SKM-1 (cell line): Measurements from ENCODE around the gene ACBD7.

Experiments
- DNase-seq: peaks from one replicate; lab custom pipeline; 2025; ENCODE audit not compliant: unreplicated experiment; lab: John Stamatoyannopoulos, UW

The ACBD7 gene

DNA sequence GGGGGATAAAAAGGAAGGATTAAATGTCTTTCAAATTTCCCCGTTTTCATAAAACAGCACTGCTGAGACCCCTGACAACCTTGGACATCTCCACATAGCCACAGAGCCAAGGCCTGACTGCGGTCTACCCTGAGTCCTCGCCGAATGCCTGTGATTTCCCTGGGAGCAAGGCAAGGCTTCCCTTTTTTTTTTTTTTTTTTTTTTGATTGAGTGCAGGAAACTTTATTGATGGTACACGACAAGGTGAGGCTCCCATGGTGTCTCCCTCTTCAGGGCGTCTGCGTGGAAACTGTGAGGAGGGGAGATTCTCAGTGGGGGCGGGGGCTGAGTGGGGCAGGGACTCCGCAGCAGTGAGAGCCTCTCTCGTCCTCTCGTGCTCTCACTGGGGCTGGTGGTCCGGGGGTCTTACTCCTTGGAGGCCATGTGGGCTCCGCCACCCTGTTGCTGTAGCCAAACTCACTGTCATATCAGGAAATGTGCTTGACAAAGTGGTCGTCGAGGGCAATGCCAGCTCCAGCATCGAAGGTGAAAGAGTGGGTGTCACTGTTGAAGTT is 4.4 kb upstream of the ACBD7 start:
- DNase-seq: no peak

DNA sequence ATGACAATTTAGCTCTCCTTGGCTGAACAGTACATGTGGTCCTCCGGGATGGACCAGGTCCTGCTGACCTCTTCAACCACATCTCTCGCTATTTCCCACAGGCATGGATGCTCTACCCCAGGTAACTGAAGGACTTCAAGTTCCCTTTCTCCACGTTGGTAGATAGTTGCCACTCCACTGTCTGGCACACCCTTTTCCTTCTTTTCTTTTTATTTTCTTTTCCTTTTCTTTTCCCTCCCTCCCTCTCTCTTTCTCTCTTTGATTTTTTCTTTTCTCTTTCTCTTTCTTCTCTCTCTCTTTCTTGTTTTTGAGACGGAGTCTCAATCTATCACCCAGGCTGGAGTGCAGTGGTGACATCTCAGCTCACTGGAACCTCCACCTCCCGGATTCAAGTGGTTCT is 2.8 kb upstream of the ACBD7 start:
- no peak for DNase-seq

DNA sequence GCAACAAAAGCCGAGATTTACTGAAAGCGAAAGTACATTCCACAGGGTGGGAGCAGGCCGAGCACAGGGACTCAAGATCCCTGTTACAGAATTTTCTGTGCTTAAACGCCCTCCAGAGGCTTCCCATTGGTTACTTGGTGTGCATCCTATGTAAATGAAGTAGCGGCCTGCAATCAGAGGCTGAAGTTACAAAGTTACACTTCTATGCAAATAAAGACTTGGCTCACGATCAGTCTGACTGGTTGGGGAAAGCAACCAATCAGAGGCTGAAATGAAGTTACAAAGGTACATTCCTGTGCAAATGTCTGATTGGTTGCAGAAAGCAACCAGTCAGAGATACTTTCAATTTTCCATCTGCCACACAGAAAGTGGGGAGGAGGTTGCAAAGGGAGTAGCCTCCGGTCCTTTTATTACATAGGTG is 4.1 kb downstream of the ACBD7 start:
- no peak for DNase-seq

DNA sequence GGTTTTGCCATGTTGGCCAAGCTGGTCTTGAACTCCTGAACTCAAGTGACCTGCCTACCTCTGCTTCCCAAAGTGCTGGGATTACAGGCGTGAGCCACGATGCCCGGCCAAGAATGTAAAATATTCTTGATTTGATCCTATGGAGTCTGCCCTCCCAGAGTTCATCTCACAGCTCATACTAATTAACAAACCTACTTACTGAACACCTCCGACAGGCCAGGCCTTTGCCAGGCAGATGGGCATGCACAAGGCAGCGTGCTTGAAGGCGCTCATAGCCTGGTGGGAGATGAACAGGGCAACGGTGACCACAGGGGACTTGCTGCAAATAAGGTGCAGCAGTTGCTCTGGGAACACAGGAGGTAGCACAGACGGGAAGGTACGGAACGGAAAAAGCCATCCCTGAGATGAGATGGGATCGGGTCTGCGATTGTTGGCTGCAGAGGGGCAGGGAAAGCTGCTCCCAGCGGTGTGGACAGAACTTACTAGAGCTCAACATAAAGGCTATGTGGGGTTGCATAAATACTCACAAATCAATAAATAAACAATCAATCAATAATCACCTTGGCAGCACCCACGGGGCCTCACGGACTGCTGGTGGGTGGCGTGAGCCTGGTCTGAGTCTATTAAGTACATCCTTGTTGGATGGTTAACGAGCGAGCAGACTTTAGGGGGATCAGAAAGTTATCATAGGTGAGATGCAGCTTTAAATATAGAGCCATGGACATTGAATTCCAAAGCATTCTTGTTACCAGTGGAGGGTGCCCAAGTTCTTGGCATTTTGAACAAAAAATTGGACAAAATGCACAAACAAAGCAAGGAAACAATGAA is 4.7 kb downstream of the ACBD7 start:
- no peak for DNase-seq

DNA sequence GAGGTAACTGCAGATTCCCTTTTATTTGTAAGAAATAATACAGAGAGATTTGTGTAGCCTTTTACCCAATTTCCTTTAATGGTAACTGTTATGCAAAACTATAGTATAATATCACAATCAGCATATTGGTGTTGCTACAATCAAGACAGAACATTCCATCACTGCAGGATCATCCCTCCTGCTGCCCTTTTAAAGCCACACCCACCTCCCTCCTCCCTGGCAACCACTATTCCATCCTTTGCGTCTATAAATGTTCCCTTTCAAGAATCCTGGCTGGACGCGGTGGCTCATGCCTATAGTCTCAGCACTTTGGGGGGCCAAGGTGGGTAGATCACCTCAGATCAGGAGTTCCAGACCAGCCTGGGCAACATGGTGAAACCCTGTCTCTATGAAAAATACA is 13.2 kb downstream of the ACBD7 start:
- no peak for DNase-seq

DNA sequence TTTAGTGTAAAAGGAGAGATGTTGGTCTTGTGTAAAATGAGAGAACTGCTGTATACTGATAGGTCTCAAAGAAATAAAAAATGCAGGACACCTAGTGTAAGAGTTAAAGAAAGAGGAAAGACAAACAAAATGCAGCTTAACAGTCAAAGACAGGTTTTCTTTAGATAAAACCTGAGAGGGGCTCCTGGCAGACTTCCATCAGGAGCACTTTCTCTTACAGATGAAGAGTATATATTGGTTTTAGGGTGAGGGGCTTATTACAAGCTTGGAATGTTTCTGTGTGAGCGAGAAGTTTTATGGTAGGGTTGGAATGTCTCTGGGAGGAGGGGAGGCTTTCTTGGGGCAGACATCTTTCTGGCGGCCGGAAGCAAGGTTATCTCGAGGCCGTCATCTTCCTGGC is 16.2 kb downstream of the ACBD7 start:
- DNase-seq: no peak

DNA sequence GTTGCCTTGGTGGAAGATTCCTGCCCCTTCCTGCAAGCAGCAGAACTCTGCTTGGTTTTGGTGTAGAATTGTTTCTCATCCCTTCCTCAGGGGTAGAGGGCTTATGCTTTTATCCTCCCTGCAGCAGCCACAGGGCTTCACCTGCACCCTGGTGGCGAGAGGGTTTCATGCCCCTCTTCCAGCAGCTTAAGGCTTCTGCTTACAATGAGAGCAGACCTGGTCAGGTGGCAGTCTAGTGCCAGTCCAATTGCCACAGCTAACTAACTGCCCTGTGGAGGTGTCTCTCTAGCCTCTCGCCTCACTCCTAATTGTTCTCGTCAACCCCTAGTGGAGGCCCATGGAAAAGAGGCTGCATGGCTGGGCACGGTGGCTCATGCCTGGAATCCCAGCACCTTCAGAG is 19.3 kb downstream of the ACBD7 start:
- DNase-seq: no peak

DNA sequence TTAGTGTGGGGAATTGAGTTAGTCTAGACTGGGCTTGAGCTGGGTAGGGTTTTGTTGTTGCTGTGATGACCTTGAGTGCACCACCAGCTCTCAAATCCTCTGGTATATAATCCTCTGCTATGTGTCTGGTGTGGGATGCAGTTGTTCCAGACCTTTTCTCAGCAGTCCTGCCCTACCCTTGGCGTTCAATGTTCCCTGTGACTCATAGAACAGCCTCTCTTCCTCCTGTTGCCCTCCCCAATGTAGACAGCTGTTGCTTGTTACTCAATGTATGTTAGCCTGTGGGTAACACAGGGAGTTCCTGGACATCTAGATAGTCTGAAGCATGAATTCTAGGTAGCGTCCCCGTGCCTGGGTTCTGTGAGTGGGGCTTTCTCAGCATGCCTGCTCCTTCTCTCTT is 19.8 kb downstream of the ACBD7 start:
- DNase-seq: no peak

DNA sequence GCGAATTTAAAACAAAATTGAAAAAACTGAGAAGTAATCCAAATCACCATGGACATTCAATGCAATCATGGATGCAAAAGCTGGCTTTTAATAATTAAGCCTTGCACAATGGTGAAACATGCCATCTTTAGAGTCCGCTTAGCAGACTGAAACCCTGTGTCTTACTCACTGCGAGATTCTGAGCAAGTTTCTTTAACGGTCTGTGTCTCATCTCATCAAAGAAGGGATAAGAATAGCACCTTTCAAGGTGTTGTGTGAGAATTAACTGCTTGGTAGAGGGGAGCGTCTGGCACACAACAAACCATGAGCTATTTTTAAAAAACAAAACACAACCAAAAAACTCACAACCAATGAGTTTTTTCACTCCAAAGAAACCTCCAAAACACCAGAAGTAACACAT is 21.4 kb downstream of the ACBD7 start:
- no peak for DNase-seq

DNA sequence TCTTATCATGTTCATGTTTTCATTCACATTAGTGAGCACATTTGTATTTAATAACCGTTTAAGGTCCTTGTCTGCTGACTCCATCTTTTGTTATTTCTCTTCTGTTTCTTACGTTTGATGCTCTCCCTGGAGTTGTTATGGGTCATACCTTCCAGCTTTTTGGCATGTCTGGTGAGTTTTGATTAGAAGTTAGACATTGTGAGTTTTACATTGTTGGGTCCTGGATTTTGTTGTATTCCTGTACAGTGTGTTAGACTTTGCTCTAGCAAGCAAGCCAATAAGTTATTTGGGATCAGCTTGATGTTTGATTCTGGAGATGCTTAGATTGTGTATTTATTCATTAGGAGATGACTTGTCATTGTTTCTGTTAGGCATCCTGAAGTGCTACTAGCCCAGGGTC is 27.9 kb downstream of the ACBD7 start:
- DNase-seq: no peak

DNA sequence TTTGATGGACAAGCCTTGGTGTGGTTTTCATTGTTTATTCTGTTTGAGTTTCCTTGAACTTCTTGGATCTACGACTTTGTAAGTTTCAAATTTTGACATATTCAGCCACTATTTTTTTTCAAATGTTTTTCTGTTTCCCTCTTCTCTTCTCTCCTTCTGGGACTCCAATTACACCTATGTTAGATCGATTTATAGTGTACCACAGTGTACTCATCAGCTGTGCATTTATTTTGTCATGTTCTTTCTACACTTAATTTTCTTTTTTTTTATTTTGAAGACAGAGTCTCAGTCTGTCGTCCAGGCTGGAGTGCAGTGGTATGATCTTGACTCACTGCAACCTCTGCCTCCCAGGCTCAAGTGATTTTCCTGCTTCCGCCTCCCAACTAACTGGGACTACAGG is 28.7 kb downstream of the ACBD7 start:
- DNase-seq: no peak

DNA sequence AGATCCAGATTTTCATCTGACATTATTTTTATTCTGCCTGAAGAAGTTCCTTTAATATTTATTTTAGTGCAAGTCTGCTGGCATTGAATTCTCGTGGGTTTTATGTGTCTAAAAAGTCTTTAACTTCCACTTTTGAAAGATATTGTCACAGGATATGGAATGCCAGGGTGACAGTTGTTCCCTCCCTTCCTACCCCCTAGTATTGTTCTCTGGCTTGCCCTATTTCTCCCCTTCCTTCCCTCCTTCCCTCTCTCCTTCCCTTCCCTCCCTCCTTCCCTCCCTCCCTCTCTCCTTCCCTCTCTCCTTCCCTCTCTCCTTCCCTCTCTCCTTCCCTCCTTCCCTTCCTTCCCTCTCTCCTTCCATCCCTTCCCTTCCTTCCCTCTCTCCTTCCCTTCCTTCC is 29.9 kb downstream of the ACBD7 start:
- no peak for DNase-seq

DNA sequence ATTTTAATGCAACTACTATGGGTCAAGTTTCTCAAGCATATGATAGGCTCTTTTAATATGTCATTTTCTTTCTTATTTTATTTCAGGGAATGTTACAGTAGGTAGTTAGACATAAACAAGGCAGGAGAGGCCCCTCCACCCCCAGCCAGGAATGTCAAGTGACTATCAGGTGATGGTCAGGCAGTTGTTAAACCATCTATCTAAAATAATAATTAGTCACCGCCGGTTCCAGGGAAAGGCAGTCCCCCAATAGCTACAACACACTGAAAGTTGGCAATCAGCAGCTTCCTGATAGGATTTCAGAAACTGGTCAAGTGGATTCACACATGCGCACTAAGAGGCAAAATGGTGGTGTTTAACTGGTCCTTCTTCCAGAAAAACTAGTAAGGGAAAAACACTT is 35.5 kb downstream of the ACBD7 start:
- no peak for DNase-seq

DNA sequence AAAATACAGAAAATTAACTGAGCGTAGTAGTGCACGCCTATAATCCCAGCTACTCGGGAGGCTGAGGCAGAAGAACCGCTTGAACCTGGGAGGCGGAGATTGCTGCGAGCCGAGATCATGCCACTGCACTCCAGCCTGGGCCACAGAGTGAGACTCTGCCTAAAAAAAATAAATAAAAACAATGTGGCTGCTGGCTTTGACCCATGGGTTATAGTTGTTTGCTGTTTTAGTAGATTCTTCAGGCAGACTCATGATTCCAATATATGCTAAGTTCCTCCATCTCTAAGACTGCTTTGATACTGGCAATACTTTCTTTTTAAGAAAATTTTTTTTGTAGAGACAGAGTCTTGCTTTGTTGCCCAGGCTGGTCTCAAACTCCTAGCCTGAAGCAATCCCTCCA is 36.5 kb downstream of the ACBD7 start:
- no peak for DNase-seq

DNA sequence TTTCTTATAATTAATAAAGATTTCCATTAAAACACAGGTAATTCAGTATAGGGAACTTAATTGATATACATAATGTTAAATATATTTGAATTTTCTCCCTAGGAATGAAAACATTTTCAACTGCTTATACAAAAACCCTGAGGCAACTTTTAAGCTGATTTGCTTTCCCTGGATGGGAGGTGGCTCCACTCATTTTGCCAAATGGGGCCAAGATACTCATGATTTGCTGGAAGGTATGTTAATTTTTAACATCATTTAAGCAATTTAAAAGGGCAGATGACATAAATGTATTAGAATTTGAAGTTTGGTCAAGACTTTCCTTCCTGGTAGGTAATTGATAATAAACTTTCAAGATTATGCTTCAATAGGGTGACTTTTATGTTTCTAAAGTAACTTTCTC is 39.0 kb downstream of the ACBD7 start:
- no peak for DNase-seq

DNA sequence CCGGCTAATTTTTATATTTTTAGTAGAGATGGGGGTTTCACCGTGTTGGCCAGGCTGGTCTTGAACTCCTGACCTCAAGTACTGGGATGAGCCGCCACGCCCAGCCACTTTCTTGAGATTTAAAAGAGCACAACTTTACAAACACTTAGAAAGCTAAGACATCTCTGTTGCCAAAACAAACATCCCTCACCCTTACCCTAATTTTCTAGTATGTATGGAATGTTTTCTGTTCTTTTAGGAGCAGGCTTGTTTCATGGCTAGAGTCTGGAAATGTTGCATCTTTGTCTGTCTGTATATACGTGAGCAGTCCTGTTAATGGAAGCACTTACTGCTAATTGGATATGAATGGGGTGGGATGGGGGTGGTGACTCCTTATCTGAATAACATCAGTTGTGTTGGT is 42.0 kb downstream of the ACBD7 start:
- no peak for DNase-seq

DNA sequence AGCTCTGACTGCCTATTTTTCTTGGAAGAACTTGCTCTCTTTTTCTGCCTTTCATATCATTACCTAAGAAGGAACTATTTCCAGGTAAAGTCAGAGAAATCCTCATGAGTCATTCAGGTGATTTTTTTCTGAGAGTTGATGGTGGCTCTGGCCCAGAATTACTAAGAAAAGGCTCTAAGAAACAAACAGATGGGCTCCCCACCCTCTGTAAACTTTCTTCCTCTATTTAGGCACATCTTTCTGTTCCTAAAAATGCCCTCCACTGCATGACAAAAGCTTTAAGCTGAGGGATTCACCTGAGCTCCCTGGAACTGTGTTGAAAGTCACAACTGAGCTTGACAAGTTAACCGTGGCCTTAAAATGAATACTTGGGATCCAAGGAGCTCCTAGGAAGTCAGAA is 43.2 kb downstream of the ACBD7 start:
- DNase-seq: no peak

DNA sequence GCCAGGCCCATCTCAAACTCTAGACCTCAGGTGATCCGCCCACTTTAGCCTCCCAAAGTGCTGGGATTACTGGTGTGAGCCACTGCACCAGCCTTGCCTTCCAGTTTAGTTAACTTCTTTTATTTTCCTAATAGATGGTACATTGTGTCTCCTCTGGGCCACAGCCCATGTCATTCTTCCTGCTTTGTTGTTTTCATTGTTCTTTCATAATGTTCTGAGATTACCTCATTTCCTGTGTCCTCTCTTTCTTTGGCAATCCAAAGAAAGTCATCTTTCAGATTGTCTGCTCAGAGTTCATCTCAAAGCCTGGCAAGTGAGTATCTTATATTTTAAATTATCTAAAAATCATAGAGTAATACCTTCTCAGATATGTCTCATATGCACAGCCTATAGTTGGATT is 44.9 kb downstream of the ACBD7 start, which contains the start of gene OLAH:
Gene OLAH, plus strand, starts transcription at position 270 of the 400 bp plus-strand sequence. CDS start 3,346 bp downstream, outside the sequence.
- no peak for DNase-seq

DNA sequence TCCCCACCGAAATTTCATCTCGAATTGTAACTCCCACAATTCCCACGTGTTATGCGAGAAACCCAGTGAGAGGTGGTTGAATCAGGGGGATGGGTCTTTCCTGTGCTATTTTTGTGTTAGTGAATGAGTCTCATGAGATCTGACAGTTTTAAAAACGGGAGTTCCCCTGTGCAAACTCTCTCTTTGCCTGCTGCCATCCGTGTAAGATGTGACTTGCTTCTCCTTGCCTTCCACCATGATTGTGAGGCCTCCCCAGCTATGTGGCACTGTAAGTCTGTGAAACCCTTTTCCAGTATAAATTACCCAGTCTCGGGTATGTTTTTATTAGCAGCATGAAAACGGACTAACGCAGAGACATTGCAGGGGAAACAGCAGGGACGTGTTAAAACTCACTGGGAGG is 50.2 kb downstream of the ACBD7 start:
- no peak for DNase-seq

DNA sequence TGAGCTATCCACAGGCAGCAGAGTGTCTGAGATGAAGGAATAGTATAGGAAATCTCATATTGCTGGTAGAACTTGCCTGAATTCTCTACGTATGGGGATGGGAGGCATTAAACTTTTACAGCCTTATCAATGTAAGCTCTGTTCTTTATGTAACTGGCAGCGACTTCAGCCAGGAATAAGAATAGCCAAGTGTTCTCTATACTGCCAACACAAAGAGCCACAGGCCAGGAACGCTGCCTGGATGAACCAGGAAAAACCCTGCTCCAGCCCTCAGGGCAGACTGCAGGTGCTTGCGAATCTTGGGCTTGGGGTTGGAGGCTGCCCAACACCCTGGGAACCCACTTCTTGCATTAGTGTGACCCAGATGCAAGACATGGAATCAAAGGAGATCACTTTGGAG is 50.9 kb downstream of the ACBD7 start:
- no peak for DNase-seq

DNA sequence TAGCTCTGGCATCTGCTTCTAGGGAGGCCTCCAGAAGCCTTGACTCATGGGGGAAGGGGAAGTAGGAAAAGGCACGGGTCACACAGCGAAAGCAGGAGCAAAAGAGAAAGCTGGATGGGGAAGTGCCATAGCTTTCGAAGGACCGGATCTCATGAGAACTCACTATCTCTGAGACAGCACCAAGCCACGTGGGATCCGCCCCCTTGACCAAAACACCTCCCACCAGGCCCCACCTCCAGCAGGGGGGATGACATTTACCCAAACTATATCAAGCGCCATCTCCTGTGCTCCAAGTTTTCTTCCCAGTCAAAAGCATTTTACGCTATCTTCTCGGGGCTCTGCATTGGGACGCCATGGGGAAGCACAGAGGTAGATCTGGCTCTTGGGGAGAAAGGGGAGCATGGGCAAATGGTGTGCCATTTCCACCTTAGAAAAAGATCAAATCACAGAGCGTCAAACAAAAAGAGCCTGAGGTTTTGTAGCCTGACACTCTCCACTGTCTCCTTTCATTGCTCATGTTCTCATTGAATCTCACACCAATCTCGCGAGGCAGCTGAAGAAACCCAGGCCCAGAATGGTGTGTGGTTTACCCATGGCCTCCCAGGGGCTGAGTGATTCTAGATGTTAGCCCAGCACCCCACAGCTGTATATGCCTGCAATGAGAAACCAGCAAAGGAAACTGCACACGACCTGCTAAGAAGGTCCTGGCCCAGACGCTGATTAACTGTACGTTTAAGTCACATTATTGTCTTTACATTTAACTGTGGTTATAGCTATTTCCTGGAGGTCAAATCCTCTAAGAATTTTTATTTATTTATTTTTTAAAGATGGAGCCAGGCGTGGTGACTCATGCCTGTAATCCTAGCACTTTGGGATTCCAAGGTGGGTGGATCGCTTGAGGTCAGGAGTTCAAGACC is 52.9 kb downstream of the ACBD7 start:
- DNase-seq: no peak

DNA sequence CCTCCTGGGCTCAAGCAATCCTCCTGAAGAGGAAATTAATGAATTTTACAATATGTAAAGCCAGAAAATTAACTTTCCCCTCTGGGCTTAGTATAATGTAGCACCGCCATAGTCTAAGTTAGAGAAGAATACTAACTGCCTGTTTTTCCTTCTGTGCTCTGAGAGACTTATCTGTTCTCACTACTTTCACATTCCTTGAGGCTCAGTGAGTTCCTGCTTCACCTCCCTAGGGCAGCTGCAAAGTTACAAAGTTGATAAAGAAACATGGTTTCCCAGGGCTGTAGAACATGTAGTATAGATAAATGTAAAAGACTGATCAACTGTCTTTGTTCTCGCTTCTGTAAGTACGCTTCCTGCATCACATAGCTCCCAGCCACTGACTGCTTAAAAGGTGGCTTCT is 60.8 kb downstream of the ACBD7 start:
- DNase-seq: no peak
